Tibial nerve (tissue), 4 donors: Measurements from ENCODE around the gene PGF.

Source experiments
- CTCF ChIP-seq, 5 experiments: fragments of 200-600 bp in 3 of 5; fragments of 450-650 bp in 2 of 5; sonication (generic) in 3 of 5; IDR thresholded peaks; one replicate each; pipeline ENCODE4 v1.5.1; 2016 to 2019; ENCODE audit warnings: antibody characterized with exemption in 5 of 5, mild to moderate bottlenecking in 3 of 5, moderate library complexity in 2 of 5
- EP300 ChIP-seq, 2 donors: sonication (generic); formaldehyde crosslinking; IDR thresholded peaks; one replicate each; pipeline ENCODE4 v1.6.1; 2017; ENCODE audit warnings: antibody characterized with exemption in 2 of 2, mild to moderate bottlenecking in 1 of 2
- POLR2A ChIP-seq, 2 donors: fragments of 450-650 bp; IDR thresholded peaks; one replicate each; pipeline ENCODE4 v1.6.1; 2017; ENCODE audit warnings: antibody characterized with exemption in 2 of 2, mild to moderate bottlenecking in 2 of 2, moderate library complexity in 2 of 2

GRCh38 chr14:74892745-74893144 is 62.7 kb downstream of the PGF start:
- TF ChIP-seq POLR2A (IDR thresholded peaks at IDR 0.05) (no peak), CTCF (IDR thresholded peaks at IDR 0.05) (no peak), EP300 (IDR thresholded peaks at IDR 0.05) (no peak)
